ENCODE data around the gene PXN. TPM values are rescaled to one million over a fixed set of nuclear protein-coding genes. Genes with fewer than 3 reads are reported as not detected.

The PXN gene
- total RNA-seq, 2 donors from 2014 or later: 93.0 to 105 TPM

- no peaks in the 10 kb centered on the region for H3K9me3 ChIP-seq
- no peaks in the 10 kb centered on the region for H3K27me3 ChIP-seq (replicated peaks; ENCODE audit: insufficient read depth)
- no peak for ATAC-seq (ENCODE audit: insufficient number of reproducible peaks, low FRiP score, low read depth)
- peaks cover 60% of the 10 kb centered on the region for H3K36me3 ChIP-seq
- H3K27ac ChIP-seq: no peak overlapping the region
- H3K4me1 ChIP-seq (ENCODE audit: control insufficient read depth in 1 of 2, low read depth in 2 of 2): no peaks in the 10 kb centered on the region
- H3K4me3 ChIP-seq: no peak overlapping the region
- DNase-seq (ENCODE audit: low spot score): no peak
- TF ChIP-seq CTCF (IDR thresholded peaks at IDR 0.05): no peak
Observed at GRCh38 chr12:120167529-120168095, 97.9 kb downstream of the PXN start.

GRCh38 chr12:120164293-120164692 lies 101.2 kb downstream of the PXN start:
- Histone ChIP-seq H3K9me3 (no peaks in the 10 kb centered on the region), H3K27me3 (replicated peaks; ENCODE audit: insufficient read depth) (no peaks in the 10 kb centered on the region), H3K36me3 (peaks cover 70% of the 10 kb centered on the region), H3K4me3 (no peak overlapping the region), H3K27ac (no peak overlapping the region), H3K4me1 (ENCODE audit: control insufficient read depth in 1 of 2, low read depth in 2 of 2) (no peaks in the 10 kb centered on the region)
- DNase-seq (ENCODE audit: low spot score): no peak
- no peak for ATAC-seq (ENCODE audit: insufficient number of reproducible peaks, low FRiP score, low read depth)
- no peak for TF ChIP-seq CTCF (IDR thresholded peaks at IDR 0.05)

DNA sequence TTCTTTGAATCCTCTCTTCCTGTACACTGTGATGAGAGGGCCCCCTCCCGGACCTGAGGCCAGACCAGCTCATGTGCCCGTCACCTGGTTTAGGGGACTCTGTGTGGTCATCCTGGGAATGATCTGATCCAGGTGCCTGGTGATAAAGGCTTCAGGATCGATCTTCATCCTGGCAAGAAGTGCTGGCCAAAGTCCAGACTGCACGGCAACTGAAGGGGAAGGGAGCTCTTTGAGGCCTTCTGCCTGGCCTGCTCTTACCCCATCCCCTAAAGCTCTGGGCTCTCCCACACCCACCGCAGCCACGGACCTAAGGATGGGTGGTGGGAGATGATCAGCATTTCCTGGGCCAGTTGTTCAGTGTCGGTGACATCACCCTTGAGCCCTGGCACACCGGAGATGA lies 102.8 kb downstream of the PXN start:
- Histone ChIP-seq H3K4me3 (no peak overlapping the region), H3K9me3 (no peaks in the 10 kb centered on the region), H3K36me3 (peaks cover 68% of the 10 kb centered on the region), H3K4me1 (ENCODE audit: control insufficient read depth in 1 of 2, low read depth in 2 of 2) (no peaks in the 10 kb centered on the region), H3K27ac (no peak overlapping the region), H3K27me3 (replicated peaks; ENCODE audit: insufficient read depth) (no peaks in the 10 kb centered on the region)
- DNase-seq (ENCODE audit: low spot score) (no peak), ATAC-seq (ENCODE audit: insufficient number of reproducible peaks, low FRiP score, low read depth) (no peak)
- no peak for TF ChIP-seq CTCF (IDR thresholded peaks at IDR 0.05)

DNA sequence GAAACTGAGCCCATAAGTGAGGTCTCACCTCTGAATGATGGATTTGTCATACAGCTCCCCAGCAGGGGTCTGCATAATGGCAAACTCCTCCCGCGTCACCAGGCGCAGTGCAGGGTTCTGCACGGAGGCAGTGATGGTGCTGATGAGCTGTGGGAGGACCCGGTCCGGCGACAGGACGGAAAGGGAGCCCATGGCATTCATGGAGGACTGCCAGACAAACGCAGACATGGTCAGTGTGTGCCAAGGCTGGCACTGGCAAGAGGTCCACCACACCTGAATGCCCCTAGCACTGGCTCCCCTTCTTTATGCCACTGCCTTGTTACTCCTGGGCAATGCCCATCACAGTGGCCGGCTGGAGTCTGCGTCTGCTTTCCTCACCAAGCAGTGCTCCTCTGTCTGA lies 103.7 kb downstream of the PXN start:
- DNase-seq (ENCODE audit: low spot score) (no peak), ATAC-seq (ENCODE audit: insufficient number of reproducible peaks, low FRiP score, low read depth) (no peak)
- Histone ChIP-seq H3K36me3 (peaks cover 74% of the 10 kb centered on the region), H3K4me3 (no peak overlapping the region), H3K4me1 (ENCODE audit: control insufficient read depth in 1 of 2, low read depth in 2 of 2) (no peaks in the 10 kb centered on the region), H3K27ac (no peak overlapping the region), H3K9me3 (no peaks in the 10 kb centered on the region), H3K27me3 (replicated peaks; ENCODE audit: insufficient read depth) (no peaks in the 10 kb centered on the region)
- TF ChIP-seq CTCF (IDR thresholded peaks at IDR 0.05): no peak

Other genes with a start within 250 kb of the PXN start
- 10 to 100 TPM; 23.2 to 30.3 TPM for gene RAB35, start 149.0 kb downstream of the PXN start, total RNA-seq
- 10 to 100 TPM; 56.8 to 91.5 TPM for gene GCN1, start 71.0 kb downstream of the PXN start, total RNA-seq
- 1,000 to 10,000 TPM; 1,020 to 1,220 TPM for gene RPLP0, start 64.6 kb downstream of the PXN start, total RNA-seq
- under 1 TPM; under 0.01 TPM for gene RNU4-2, start 26.2 kb upstream of the PXN start, total RNA-seq
- gene RNU4-1, start 27.5 kb upstream of the PXN start, total RNA-seq: not detected
- gene SIRT4, start 36.6 kb upstream of the PXN start, total RNA-seq: 1 to 10 TPM in 1 of 2 donors, under 1 TPM in 1; 0.56 to 8.8 TPM
- not detected for gene PLA2G1B, start 62.0 kb upstream of the PXN start, total RNA-seq
- gene MSI1, start 103.4 kb upstream of the PXN start, total RNA-seq: under 1 TPM in 1 of 2 donors, not detected in 1; 0.27 TPM
- gene COX6A1, start 172.4 kb upstream of the PXN start, total RNA-seq: 100 to 1,000 TPM; 229 to 431 TPM
- gene TRIAP1, start 180.7 kb upstream of the PXN start, total RNA-seq: 10 to 100 TPM in 1 of 2 donors, 1 to 10 TPM in 1; 7.1 to 11.4 TPM
- 10 to 100 TPM; 16.9 to 17.7 TPM for gene GATC, start 180.7 kb upstream of the PXN start, total RNA-seq
- 10 to 100 TPM; 41.0 to 83.5 TPM for gene SRSF9, start 204.0 kb upstream of the PXN start, total RNA-seq
- 100 to 1,000 TPM; 167 to 199 TPM for gene DYNLL1, start 230.4 kb upstream of the PXN start, total RNA-seq

Measured in thoracic aorta (tissue), 2 donors.